ENCODE data around the gene KRTAP5-3.

The KRTAP5-3 gene

GRCh38 chr11:1643146-1643690 lies 35.0 kb upstream of the KRTAP5-3 start:
- in situ Hi-C loops (cut with MboI; ENCODE audit: low sequenced_read_pairs): no loop called here

GRCh38 chr11:1642288-1643145 lies 34.3 kb upstream of the KRTAP5-3 start:
- in situ Hi-C loops (cut with MboI; ENCODE audit: low sequenced_read_pairs): no loop called here

- in situ Hi-C loops (cut with MboI; ENCODE audit: low sequenced_read_pairs): no loop called here
Observed at GRCh38 chr11:1641096-1641495, 32.8 kb upstream of the KRTAP5-3 start.

- in situ Hi-C loops (cut with MboI; ENCODE audit: low sequenced_read_pairs): no loop called here
Observed at GRCh38 chr11:1640076-1640946, 32.0 kb upstream of the KRTAP5-3 start.

- in situ Hi-C loops (cut with MboI; ENCODE audit: low sequenced_read_pairs): no loop called here
Observed at GRCh38 chr11:1639666-1640065, 31.4 kb upstream of the KRTAP5-3 start.

GRCh38 chr11:1639102-1639620 lies 30.9 kb upstream of the KRTAP5-3 start:
- in situ Hi-C loops (cut with MboI; ENCODE audit: low sequenced_read_pairs): no loop called here

GRCh38 chr11:1638344-1638743 lies 30.1 kb upstream of the KRTAP5-3 start:
- in situ Hi-C loops (cut with MboI; ENCODE audit: low sequenced_read_pairs): no loop called here

- in situ Hi-C loops (cut with MboI; ENCODE audit: low sequenced_read_pairs): no loop called here
Observed at GRCh38 chr11:1637628-1638027, 29.4 kb upstream of the KRTAP5-3 start.

GRCh38 chr11:1636291-1636950 lies 28.2 kb upstream of the KRTAP5-3 start:
- in situ Hi-C loops (cut with MboI; ENCODE audit: low sequenced_read_pairs): no loop called here

GRCh38 chr11:1633864-1634263 lies 25.6 kb upstream of the KRTAP5-3 start:
- in situ Hi-C loops (cut with MboI; ENCODE audit: low sequenced_read_pairs): no loop called here

- in situ Hi-C loops (cut with MboI; ENCODE audit: low sequenced_read_pairs): no loop called here
Observed at GRCh38 chr11:1632053-1632714, 23.9 kb upstream of the KRTAP5-3 start.

GRCh38 chr11:1631066-1631568 lies 22.9 kb upstream of the KRTAP5-3 start:
- in situ Hi-C loops (cut with MboI; ENCODE audit: low sequenced_read_pairs): no loop called here

- in situ Hi-C loops (cut with MboI; ENCODE audit: low sequenced_read_pairs): no loop called here
Observed at GRCh38 chr11:1630271-1630670, 22.0 kb upstream of the KRTAP5-3 start.

GRCh38 chr11:1629326-1630185 lies 21.3 kb upstream of the KRTAP5-3 start, which contains the start of gene KRTAP5-5:
TSS of gene KRTAP5-5 (plus strand) at chr11:1629775. CDS start at chr11:1629841, 66 bp downstream.
- in situ Hi-C loops (cut with MboI; ENCODE audit: low sequenced_read_pairs): no loop called here

- in situ Hi-C loops (cut with MboI; ENCODE audit: low sequenced_read_pairs): no loop called here
Observed at GRCh38 chr11:1628506-1629325, 20.5 kb upstream of the KRTAP5-3 start.

GRCh38 chr11:1625541-1625940 lies 17.3 kb upstream of the KRTAP5-3 start:
- in situ Hi-C loops (cut with MboI; ENCODE audit: low sequenced_read_pairs): no loop called here

- in situ Hi-C loops (cut with MboI; ENCODE audit: low sequenced_read_pairs): no loop called here
Observed at GRCh38 chr11:1624621-1625020, 16.4 kb upstream of the KRTAP5-3 start.

- in situ Hi-C loops (cut with MboI; ENCODE audit: low sequenced_read_pairs): no loop called here
Observed at GRCh38 chr11:1623716-1624115, 15.5 kb upstream of the KRTAP5-3 start.
